GM20000 (cell line): Measurements from ENCODE around the gene BDNF.

Experiments used
- DNase-seq: peaks from one replicate; pipeline ENCODE4 v3.0.0; 2012; ENCODE audit warnings: low spot score
- TF ChIP-seq, protein P1 (sequence below): IDR thresholded peaks from 2 replicates; pipeline ENCODE4 v1.5.1; 2012; ENCODE audit warnings: mild to moderate bottlenecking, control low read depth; ENCODE audit errors: extremely low read depth, missing control alignments

Gene BDNF

DNA sequence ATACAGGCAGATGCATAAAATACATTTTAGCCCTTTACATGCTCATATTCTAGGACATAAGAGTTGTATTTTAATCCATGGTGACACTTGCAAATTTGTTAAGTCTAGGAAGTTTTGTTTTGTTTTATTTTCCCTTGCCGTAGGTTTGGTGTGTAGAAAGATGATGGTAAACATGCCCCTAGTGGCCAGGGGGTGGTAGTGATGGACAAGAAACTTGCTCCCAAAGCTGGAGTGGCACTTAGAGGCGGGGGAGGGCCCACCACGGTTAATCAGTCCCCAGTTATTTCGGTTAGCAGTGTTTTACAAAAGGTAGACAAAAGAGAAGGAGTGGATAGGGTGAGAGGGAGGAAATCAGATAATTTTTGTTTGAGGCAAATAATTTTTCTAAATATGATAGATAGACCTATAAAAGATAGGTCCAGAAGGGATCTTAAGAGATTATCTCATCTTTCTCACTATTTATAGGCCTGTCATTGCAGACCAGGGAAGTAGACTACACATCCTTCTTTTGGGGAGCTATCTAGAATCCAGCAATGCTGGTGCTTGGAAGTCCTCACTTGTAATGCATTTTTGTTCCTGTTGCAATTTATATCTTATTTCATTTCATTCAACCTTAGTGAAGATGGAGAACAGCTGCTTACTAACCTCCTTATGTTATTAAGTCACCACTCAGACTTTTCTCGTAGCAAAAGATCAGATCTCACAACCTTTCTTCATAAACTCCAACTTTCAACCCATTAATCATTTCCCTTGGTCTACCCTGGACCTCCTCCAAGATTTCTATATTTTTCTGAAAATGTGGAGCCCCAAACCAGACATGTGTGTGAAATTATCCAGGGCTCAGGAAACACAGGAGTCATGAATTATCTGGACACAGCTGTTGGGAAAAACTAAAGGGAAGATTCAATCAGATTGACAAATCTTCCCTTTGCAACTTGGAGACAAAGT lies 5.9 kb upstream of the BDNF start:
- TF ChIP-seq, protein P1, sequence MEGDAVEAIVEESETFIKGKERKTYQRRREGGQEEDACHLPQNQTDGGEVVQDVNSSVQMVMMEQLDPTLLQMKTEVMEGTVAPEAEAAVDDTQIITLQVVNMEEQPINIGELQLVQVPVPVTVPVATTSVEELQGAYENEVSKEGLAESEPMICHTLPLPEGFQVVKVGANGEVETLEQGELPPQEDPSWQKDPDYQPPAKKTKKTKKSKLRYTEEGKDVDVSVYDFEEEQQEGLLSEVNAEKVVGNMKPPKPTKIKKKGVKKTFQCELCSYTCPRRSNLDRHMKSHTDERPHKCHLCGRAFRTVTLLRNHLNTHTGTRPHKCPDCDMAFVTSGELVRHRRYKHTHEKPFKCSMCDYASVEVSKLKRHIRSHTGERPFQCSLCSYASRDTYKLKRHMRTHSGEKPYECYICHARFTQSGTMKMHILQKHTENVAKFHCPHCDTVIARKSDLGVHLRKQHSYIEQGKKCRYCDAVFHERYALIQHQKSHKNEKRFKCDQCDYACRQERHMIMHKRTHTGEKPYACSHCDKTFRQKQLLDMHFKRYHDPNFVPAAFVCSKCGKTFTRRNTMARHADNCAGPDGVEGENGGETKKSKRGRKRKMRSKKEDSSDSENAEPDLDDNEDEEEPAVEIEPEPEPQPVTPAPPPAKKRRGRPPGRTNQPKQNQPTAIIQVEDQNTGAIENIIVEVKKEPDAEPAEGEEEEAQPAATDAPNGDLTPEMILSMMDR: peak; percentile 62
- DNase-seq: peak; percentile 62

GRCh38 chr11:27703481-27703880 lies 3.2 kb upstream of the BDNF start:
- no peak for DNase-seq
- TF ChIP-seq, protein P1: no peak

DNA sequence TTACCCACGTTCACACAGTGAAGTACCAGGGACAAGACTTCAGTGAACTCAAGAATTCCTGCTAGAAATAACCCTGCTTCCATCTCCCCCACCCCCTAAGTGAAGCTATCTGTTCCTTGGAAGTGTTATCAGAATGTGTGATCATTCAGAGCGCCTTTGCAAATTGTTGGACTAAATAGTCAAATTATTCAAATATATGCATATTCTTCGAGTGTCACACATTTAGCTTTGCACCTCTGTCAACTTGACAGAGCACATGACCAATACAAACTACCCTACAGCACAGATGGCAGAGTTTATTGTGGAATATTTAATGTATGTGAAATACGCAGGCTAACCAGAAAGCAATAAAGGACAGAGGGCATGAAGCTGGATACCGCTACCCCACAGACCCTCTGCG lies 2.6 kb upstream of the BDNF start:
- TF ChIP-seq, protein P1: no peak

DNA sequence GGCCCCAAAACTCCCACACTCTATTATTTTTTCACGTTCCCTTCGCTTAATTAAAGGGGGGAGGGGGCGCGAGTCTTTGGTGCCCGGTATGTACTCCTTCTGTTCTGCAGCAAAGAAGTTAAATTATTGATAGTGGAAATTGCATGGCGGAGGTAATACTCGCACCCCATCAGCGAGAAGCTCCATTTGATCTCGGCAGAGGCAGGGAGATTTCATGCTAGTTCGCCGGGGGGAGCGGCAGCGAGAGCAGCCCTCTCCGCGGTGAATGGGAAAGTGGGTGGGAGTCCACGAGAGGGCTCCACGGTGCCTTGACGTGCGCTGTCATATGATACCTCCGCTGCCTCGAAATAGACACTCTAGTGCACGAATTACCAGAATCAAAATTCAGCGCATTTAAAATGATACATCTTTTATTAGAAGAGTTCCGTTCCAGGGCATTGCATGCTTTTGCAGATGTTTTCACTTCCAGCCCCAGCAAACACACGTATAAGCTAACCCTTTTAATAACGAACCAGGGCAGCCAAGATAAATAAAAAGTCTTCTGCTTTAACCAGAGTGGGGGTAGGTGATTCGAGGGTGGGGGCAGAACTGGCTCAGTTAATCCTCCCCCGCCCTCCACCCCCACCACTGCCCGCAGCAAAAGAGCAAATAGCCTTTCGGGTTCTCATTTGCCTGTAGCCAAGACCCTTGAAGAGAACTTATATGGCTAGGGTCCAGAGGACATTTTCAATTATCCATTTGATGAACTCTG lies 1.3 kb upstream of the BDNF start:
- no peak for DNase-seq
- TF ChIP-seq, protein P1: no peak

More for the DNA sequence above, 2.6 kb upstream of the BDNF start:
- DNase-seq: no peak

- no peak for DNase-seq
- TF ChIP-seq, protein P1: no peak
Observed at GRCh38 chr11:27699926-27700350, 317 bp downstream of the BDNF start.

DNA sequence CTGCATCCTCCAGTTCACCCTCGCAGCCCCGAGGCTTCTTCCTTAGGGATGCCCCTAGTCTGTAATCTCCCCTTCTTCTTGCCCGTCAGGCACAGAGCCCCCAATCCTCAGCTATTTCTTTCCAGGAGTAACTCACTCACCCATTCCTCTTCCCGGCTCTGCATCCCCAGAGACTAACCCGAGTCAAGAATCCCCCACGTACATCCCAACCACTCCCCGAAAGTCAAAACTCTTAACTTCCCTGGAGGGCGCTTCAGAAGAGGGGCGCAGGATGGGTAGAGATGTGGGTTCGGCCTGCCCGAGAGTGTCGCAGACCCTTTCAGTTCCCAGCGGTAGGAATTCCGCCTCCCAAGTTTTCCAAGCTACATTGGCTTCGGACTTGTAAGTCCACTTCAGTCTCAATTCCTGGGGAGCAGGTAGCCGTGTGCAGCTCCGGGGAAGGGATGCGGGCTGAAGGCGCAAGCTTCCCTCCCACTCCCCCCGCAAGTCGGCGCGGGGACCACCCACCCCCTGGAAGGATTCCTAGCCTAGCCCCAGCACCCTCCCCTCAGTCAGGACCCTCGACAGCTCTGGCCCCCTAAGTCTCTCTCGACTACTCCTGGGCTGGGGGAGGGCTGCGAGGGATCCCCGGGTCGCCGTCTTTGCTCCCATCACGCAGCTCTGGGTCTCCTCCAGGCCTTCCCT lies 871 bp downstream of the BDNF start:
- TF ChIP-seq, protein P1: no peak
- DNase-seq: no peak
